Trophoblast cell (in vitro differentiated cells and primary cell): Measurements from ENCODE around the gene STIMATE.

Experiments used
- DNase-seq, 2 donors: peaks; one replicate each; pipeline ENCODE4 v3.0.0-alpha.2; 2016
- H2AFZ ChIP-seq: 2 replicates; pipeline ENCODE4 v1.6.1; 2013; ENCODE audit warnings: low read length, moderate library complexity, mild to moderate bottlenecking; ENCODE audit not compliant: insufficient read depth, poor library complexity
- H2AK5ac ChIP-seq: 2 replicates; pipeline ENCODE4 v1.6.1; 2013; ENCODE audit warnings: mild to moderate bottlenecking, low read length
- H2BK120ac ChIP-seq: 2 replicates; pipeline ENCODE4 v1.6.1; 2013; ENCODE audit warnings: low read length, mild to moderate bottlenecking, moderate library complexity; ENCODE audit not compliant: insufficient read depth, poor library complexity
- H2BK12ac ChIP-seq: 2 replicates; pipeline ENCODE4 v1.6.1; 2013; ENCODE audit warnings: mild to moderate bottlenecking, low read length, moderate library complexity
- H2BK5ac ChIP-seq: 2 replicates; pipeline ENCODE4 v1.6.1; 2013; ENCODE audit warnings: low read length, low read depth, moderate library complexity, mild to moderate bottlenecking; ENCODE audit not compliant: poor library complexity
- H3K14ac ChIP-seq: 2 replicates; pipeline ENCODE4 v1.6.1; 2013; ENCODE audit warnings: mild to moderate bottlenecking, low read length
- H3K18ac ChIP-seq: 2 replicates; pipeline ENCODE4 v1.6.1; 2013; ENCODE audit warnings: mild to moderate bottlenecking, low read length
- H3K23ac ChIP-seq: 2 replicates; pipeline ENCODE4 v1.6.1; 2013; ENCODE audit warnings: low read length
- H3K27ac ChIP-seq: 2 replicates; pipeline ENCODE4 v1.5.1; 2013; ENCODE audit warnings: low read depth, mild to moderate bottlenecking, inconsistent platforms, low read length, moderate library complexity
- H3K27me3 ChIP-seq: 2 replicates; pipeline ENCODE4 v1.6.1; 2013; ENCODE audit warnings: inconsistent platforms, mild to moderate bottlenecking, low read length, moderate library complexity; ENCODE audit not compliant: insufficient read depth
- H3K36me3 ChIP-seq, 2 experiments: 1 replicate in 1 of 2; 2 replicates in 1 of 2; pipeline ENCODE4 v1.6.1; 2013; ENCODE audit warnings: low read length in 2 of 2, mild to moderate bottlenecking in 2 of 2, moderate library complexity in 1 of 2; ENCODE audit not compliant: insufficient read depth in 2 of 2, control insufficient read depth in 1 of 2
- H3K4ac ChIP-seq: 2 replicates; pipeline ENCODE4 v1.6.1; 2013; ENCODE audit warnings: low read depth, mild to moderate bottlenecking, low read length, moderate library complexity
- H3K4me1 ChIP-seq, 2 experiments: 1 replicate in 1 of 2; 2 replicates in 1 of 2; pipeline ENCODE4 v1.6.1; 2013; ENCODE audit warnings: low read length in 2 of 2, mild to moderate bottlenecking in 2 of 2, moderate library complexity in 1 of 2; ENCODE audit not compliant: insufficient read depth in 2 of 2, control insufficient read depth in 1 of 2
- H3K4me2 ChIP-seq: 2 replicates; pipeline ENCODE4 v1.6.1; 2013; ENCODE audit warnings: inconsistent platforms, mild to moderate bottlenecking, low read length, moderate library complexity
- H3K4me3 ChIP-seq: 2 replicates; pipeline ENCODE4 v1.5.1; 2013; ENCODE audit warnings: mild to moderate bottlenecking, low read depth, low read length, inconsistent platforms
- H3K79me1 ChIP-seq: one replicate; pipeline ENCODE4 v1.6.1; 2013; ENCODE audit warnings: low read length
- H3K79me2 ChIP-seq: 2 replicates; pipeline ENCODE4 v1.6.1; 2013; ENCODE audit warnings: low read length, mild to moderate bottlenecking; ENCODE audit not compliant: control insufficient read depth, insufficient read depth, poor library complexity
- H3K9ac ChIP-seq: 2 replicates; pipeline ENCODE4 v1.6.1; 2013; ENCODE audit warnings: mild to moderate bottlenecking, low read length
- H3K9me3 ChIP-seq: 2 replicates; pipeline ENCODE4 v1.6.1; 2013; ENCODE audit warnings: low read depth, mild to moderate bottlenecking, control low read depth, inconsistent platforms, low read length; ENCODE audit not compliant: insufficient read depth
- H4K12ac ChIP-seq: 2 replicates; pipeline ENCODE4 v1.6.1; 2013; ENCODE audit warnings: low read depth, mild to moderate bottlenecking, low read length, moderate library complexity
- H4K8ac ChIP-seq: 2 replicates; pipeline ENCODE4 v1.6.1; 2013; ENCODE audit warnings: low read depth, mild to moderate bottlenecking, low read length, moderate library complexity
- H4K91ac ChIP-seq: one replicate; pipeline ENCODE4 v1.6.1; 2013; ENCODE audit warnings: low read depth, mild to moderate bottlenecking, low read length, moderate library complexity
- WGBS: extraction: QIAGEN DNeasy Blood & Tissue Kit; methylation state at CpG from one replicate; pipeline ENCODE4 v1.1.7; 2013; ENCODE audit warnings: missing lambda C conversion rate; ENCODE audit not compliant: insufficient read length, insufficient coverage; ENCODE audit errors: extremely low coverage; 5-methylcytosine and 5-hydroxymethylcytosine counted together

Gene STIMATE

DNA sequence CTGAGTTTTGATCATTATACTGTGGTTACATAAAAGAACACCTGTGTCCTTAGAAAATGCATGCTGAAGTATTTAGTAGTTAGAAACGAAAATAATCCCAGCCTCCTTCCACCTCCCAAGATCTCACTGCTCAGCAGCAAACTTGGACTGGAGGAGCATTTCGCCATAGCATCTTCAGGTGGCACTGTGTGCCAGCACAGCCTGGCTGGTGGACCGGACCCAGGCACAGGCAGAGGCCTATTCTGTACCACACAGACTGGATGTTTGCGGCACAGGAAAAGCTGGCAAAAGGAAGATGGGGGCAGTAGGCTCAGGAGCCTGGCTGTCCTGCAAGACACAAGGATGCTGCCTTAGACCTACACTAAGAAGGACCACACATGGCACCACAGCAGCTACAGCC, 10.2 kb downstream of the STIMATE start:
- Histone ChIP-seq H3K36me3 (no peaks in the 10 kb centered on the region), H2AK5ac (no peak overlapping the region), H3K79me1 (no peaks in the 10 kb centered on the region), H3K14ac (no peak overlapping the region), H3K23ac (no peak overlapping the region), H2BK5ac (no peak overlapping the region), H3K9ac (no peak overlapping the region), H3K4me3 (no peak overlapping the region), H3K79me2 (no peaks in the 10 kb centered on the region), H4K91ac (no peak overlapping the region), H3K27me3 (no peaks in the 10 kb centered on the region), H3K4me1 (no peaks in the 10 kb centered on the region), H3K9me3 (no peaks in the 10 kb centered on the region), H4K12ac (no peak overlapping the region), H2BK12ac (no peak overlapping the region), H3K27ac (no peak overlapping the region), H2BK120ac (no peak overlapping the region), H4K8ac (no peak overlapping the region), H3K18ac (no peak overlapping the region), H3K4ac (no peak overlapping the region), H2AFZ (no peak overlapping the region), H3K4me2 (no peak overlapping the region)
- no CpG with 5 or more reads among the region's 4 CpGs for WGBS
- DNase-seq: no peak

- H2BK120ac ChIP-seq: no peak overlapping the region
- no peak overlapping the region for H3K23ac ChIP-seq
- H2BK5ac ChIP-seq: no peak overlapping the region
- no peaks in the 10 kb centered on the region for H3K9me3 ChIP-seq
- H3K79me1 ChIP-seq: no peaks in the 10 kb centered on the region
- H2BK12ac ChIP-seq: no peak overlapping the region
- H3K4ac ChIP-seq: no peak overlapping the region
- H4K8ac ChIP-seq: no peak overlapping the region
- H2AFZ ChIP-seq: no peak overlapping the region
- no peak overlapping the region for H3K4me3 ChIP-seq
- H3K9ac ChIP-seq: no peak overlapping the region
- H3K14ac ChIP-seq: no peak overlapping the region
- no peak overlapping the region for H3K18ac ChIP-seq
- no peak for DNase-seq
- no peak overlapping the region for H2AK5ac ChIP-seq
- no peak overlapping the region for H4K91ac ChIP-seq
- H3K27me3 ChIP-seq: no peaks in the 10 kb centered on the region
- no peak overlapping the region for H3K4me2 ChIP-seq
- H3K36me3 ChIP-seq: no peaks in the 10 kb centered on the region
- no peak overlapping the region for H3K27ac ChIP-seq
- no peaks in the 10 kb centered on the region for H3K79me2 ChIP-seq
- no CpG with 5 or more reads among the region's 5 CpGs for WGBS
- H4K12ac ChIP-seq: no peak overlapping the region
- H3K4me1 ChIP-seq: no peaks in the 10 kb centered on the region
Measured at GRCh38 chr3:52886049-52886730, 11.2 kb downstream of the STIMATE start.

DNA sequence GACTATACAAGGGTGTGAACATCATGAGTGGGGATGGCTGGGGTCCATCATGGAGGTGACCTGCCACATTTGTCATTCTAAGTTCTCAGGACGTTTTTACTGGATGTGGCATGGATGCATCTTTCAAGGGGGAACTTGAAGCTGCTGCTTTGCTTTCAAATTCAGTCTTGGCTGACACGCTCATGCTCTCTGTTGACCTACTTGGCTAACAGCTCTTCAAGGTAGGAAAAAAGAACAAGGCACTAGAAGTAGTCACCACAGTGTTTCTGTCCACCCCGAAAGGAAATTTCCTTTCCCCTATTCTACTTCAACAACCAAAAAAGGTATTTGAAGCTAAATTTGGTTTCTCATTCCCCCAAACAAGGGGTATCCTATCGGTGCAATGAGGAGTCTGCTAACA, 15.0 kb downstream of the STIMATE start:
- Histone ChIP-seq H3K4me3 (no peak overlapping the region), H3K79me1 (no peaks in the 10 kb centered on the region), H2AFZ (no peak overlapping the region), H3K18ac (no peak overlapping the region), H3K9ac (no peak overlapping the region), H3K36me3 (no peaks in the 10 kb centered on the region), H2BK120ac (no peak overlapping the region), H3K23ac (no peak overlapping the region), H3K14ac (no peak overlapping the region), H3K4me1 (no peaks in the 10 kb centered on the region), H4K91ac (no peak overlapping the region), H3K27me3 (no peaks in the 10 kb centered on the region), H3K4ac (no peak overlapping the region), H3K9me3 (no peaks in the 10 kb centered on the region), H2BK12ac (no peak overlapping the region), H2AK5ac (no peak overlapping the region), H3K4me2 (no peak overlapping the region), H3K27ac (no peak overlapping the region), H2BK5ac (no peak overlapping the region), H4K8ac (no peak overlapping the region), H4K12ac (no peak overlapping the region), H3K79me2 (no peaks in the 10 kb centered on the region)
- DNase-seq: no peak
- WGBS: no CpG with 5 or more reads among the region's 4 CpGs

GRCh38 chr3:52881871-52882270, 15.5 kb downstream of the STIMATE start:
- no peak overlapping the region for H2BK120ac ChIP-seq
- H3K4me1 ChIP-seq: no peaks in the 10 kb centered on the region
- no peak overlapping the region for H2BK12ac ChIP-seq
- H3K9me3 ChIP-seq: no peaks in the 10 kb centered on the region
- no peak overlapping the region for H4K91ac ChIP-seq
- no peak overlapping the region for H3K14ac ChIP-seq
- H3K36me3 ChIP-seq: no peaks in the 10 kb centered on the region
- no peak overlapping the region for H3K4me3 ChIP-seq
- no peak overlapping the region for H3K27ac ChIP-seq
- no peak overlapping the region for H2AFZ ChIP-seq
- no peak overlapping the region for H2AK5ac ChIP-seq
- H3K4me2 ChIP-seq: no peak overlapping the region
- H3K27me3 ChIP-seq: no peaks in the 10 kb centered on the region
- no peak overlapping the region for H4K8ac ChIP-seq
- H3K9ac ChIP-seq: no peak overlapping the region
- no peak overlapping the region for H4K12ac ChIP-seq
- DNase-seq: no peak
- no peaks in the 10 kb centered on the region for H3K79me2 ChIP-seq
- H3K4ac ChIP-seq: no peak overlapping the region
- WGBS: no CpG with 5 or more reads among the region's 4 CpGs
- no peaks in the 10 kb centered on the region for H3K79me1 ChIP-seq
- no peak overlapping the region for H3K18ac ChIP-seq
- no peak overlapping the region for H3K23ac ChIP-seq
- H2BK5ac ChIP-seq: no peak overlapping the region
